K562 (cell line): ENCODE data around the gene FOSL1. TPM values are rescaled to one million over a fixed set of nuclear protein-coding genes. Genes with fewer than 3 reads are reported as not detected.
A peak's percentile ranks its signal among the peaks of the same experiment; 100 is the strongest.

Source experiments
- ADNP ChIP-seq: fragments of 200-800 bp; sonication (Bioruptor generic); IDR thresholded peaks from 2 replicates; pipeline ENCODE4 v1.6.1; 2016; ENCODE audit warnings: missing genetic modification characterization, missing compliant biosample characterization
- FOXK2 ChIP-seq, 2 experiments: fragments of 450-650 bp; IDR thresholded peaks in 1 of 2; conservative IDR thresholded peaks in 1 of 2; 2 replicates each; pipeline ENCODE4 v1.6.1; 2016; ENCODE audit warnings: low read depth in 2 of 2, mild to moderate bottlenecking in 1 of 2
- GTF2A2 ChIP-seq: IDR thresholded peaks from 2 replicates; pipeline ENCODE4 v1.6.1; 2016; ENCODE audit warnings: mild to moderate bottlenecking, missing genetic modification characterization, missing compliant biosample characterization
- NCOA6 ChIP-seq: fragments of 450-650 bp; IDR thresholded peaks from 2 replicates; pipeline ENCODE4 v1.6.1; 2017; ENCODE audit warnings: mild to moderate bottlenecking
- RBM39 ChIP-seq: fragments of 200-400 bp; formaldehyde crosslinking; optimal IDR thresholded peaks from 2 replicates; pipeline ENCODE3; 2018; ENCODE audit warnings: low read depth, low read length
- TEAD1 ChIP-seq, 2 experiments: fragments of 450-650 bp in 1 of 2; sonication (generic) in 1 of 2; formaldehyde crosslinking; IDR thresholded peaks; 2 replicates each; pipeline versions ENCODE4 v1.4.0 to v1.8.0; 2020 to 2022; ENCODE audit warnings: mild to moderate bottlenecking in 2 of 2, missing genetic modification reagents in 1 of 2
- ZNF197 ChIP-seq: fragments of 200-800 bp; sonication (Bioruptor generic); IDR thresholded peaks from 2 replicates; pipeline ENCODE4 v1.6.1; 2016; ENCODE audit warnings: low read depth, missing genetic modification characterization, missing compliant biosample characterization
- ZNF764 ChIP-seq: fragments of 250-450 bp; sonication (Bioruptor Pico); IDR thresholded peaks from 2 replicates; pipeline ENCODE4 v1.4.0; 2020; ENCODE audit warnings: low read depth, mild to moderate bottlenecking, moderate library complexity
- polyA plus RNA-seq, 8 experiments: library from polyadenylated mRNA; depleted of rRNA in 4 of 8; stranded (reverse) in 5 of 8; unstranded in 3 of 8; fragments of >200 nt; fragmentation: Nextera tagmentation in 2 of 8; fragmentation: Illumina TruSeq in 1 of 8; extraction: Ambion mirVana in 2 of 8; extraction: Trizol in 1 of 8; gene quantifications; 2 replicates each; pipeline versions ENCODE4 v1.2.1 to v1.2.3, GENCODE V29; 2011 to 2014; ENCODE audit warnings: inconsistent platforms in 1 of 8, missing spikeins in 1 of 8
- total RNA-seq, 7 experiments: library from RNA; depleted of rRNA in 6 of 7; stranded (reverse); fragments of >200 nt in 6 of 7; fragmentation: Illumina TruSeq in 2 of 7; extraction: Trizol in 2 of 7; gene quantifications; 2 replicates each; pipeline versions ENCODE4 v1.2.1 to v1.2.3, GENCODE V29; 2011 to 2021; ENCODE audit warnings: low replicate concordance in 1 of 7
- TF ChIP-seq, protein P1 (sequence below), 3 experiments: fragments of 200-800 bp in 1 of 3; fragments of 250-450 bp in 1 of 3; fragments of 450-650 bp in 1 of 3; sonication (Bioruptor Pico) in 1 of 3; sonication (Bioruptor generic) in 1 of 3; formaldehyde crosslinking in 1 of 3; IDR thresholded peaks; 2 replicates each; pipeline versions ENCODE4 v1.6.1 to v1.8.0; 2016 to 2022; ENCODE audit warnings: mild to moderate bottlenecking in 2 of 3, missing genetic modification characterization in 2 of 3, missing compliant biosample characterization in 1 of 3, moderate library complexity in 1 of 3
- TF ChIP-seq, protein P2 (sequence below): fragments of 450-650 bp; formaldehyde crosslinking; IDR thresholded peaks from 2 replicates; pipeline ENCODE4 v1.4.0; 2020; ENCODE audit warnings: mild to moderate bottlenecking, moderate library complexity
- TF ChIP-seq, protein P3 (sequence below): fragments of 450-650 bp; IDR thresholded peaks from 2 replicates; pipeline ENCODE4 v1.7.1; 2018; ENCODE audit warnings: mild to moderate bottlenecking, low read depth; ENCODE audit not compliant: partially characterized antibody

FOSL1 gene
- total and polyA plus RNA-seq, 9 of the 15 experiments (the other 6 are each of a cell fraction or from before 2014, with no cell fraction given), result 3.5 to 39.6 (median 10.0) TPM

DNA sequence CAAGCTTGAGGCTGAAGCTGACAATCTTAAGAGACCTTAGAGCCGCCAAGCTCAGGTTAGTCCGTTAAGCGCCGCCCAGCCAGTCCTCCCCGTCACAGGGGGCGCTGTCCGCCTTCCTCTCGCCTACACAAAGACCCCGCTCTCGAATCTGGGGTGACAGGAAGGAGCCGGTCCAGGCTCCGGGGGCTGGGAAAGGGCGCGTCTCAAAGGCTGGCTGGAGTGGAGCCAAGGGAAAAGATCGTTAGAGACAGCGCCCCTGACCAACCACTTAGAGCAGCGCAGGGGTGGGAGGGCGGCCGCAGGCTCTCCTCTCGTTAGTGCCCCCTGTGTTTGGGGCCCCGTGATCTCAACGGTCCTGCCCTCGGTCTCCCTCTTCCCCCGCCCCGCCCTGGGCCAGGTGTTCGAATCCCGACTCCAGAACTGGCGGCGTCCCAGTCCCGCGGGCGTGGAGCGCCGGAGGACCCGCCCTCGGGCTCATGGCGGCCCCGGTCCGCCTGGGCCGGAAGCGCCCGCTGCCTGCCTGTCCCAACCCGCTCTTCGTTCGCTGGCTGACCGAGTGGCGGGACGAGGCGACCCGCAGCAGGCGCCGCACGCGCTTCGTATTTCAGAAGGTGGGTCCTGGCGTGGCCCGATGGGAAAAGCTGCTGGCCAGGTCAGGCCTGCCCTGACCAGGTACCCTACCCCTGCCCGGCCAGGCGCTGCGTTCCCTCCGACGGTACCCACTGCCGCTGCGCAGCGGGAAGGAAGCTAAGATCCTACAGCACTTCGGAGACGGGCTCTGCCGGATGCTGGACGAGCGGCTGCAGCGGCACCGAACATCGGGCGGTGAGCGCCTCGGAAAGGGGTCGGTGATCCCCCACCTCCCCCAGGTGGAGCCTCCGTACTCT lies 39.7 kb downstream of the FOSL1 start, which contains the start of gene MUS81 (continued):
- TF ChIP-seq, protein P1, sequence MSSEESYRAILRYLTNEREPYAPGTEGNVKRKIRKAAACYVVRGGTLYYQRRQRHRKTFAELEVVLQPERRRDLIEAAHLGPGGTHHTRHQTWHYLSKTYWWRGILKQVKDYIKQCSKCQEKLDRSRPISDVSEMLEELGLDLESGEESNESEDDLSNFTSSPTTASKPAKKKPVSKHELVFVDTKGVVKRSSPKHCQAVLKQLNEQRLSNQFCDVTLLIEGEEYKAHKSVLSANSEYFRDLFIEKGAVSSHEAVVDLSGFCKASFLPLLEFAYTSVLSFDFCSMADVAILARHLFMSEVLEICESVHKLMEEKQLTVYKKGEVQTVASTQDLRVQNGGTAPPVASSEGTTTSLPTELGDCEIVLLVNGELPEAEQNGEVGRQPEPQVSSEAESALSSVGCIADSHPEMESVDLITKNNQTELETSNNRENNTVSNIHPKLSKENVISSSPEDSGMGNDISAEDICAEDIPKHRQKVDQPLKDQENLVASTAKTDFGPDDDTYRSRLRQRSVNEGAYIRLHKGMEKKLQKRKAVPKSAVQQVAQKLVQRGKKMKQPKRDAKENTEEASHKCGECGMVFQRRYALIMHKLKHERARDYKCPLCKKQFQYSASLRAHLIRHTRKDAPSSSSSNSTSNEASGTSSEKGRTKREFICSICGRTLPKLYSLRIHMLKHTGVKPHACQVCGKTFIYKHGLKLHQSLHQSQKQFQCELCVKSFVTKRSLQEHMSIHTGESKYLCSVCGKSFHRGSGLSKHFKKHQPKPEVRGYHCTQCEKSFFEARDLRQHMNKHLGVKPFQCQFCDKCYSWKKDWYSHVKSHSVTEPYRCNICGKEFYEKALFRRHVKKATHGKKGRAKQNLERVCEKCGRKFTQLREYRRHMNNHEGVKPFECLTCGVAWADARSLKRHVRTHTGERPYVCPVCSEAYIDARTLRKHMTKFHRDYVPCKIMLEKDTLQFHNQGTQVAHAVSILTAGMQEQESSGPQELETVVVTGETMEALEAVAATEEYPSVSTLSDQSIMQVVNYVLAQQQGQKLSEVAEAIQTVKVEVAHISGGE (CRISPR knock-in tag; IDR thresholded peaks at IDR 0.05), result peak in 2 of 3 experiments; percentile 53 to 88; a peak in 2 of 6 replicates
- no peak for TF ChIP-seq NCOA6
- no peak for TF ChIP-seq ADNP (tag)
- TF ChIP-seq GTF2A2 (tag), result no peak
- TF ChIP-seq, protein P2, sequence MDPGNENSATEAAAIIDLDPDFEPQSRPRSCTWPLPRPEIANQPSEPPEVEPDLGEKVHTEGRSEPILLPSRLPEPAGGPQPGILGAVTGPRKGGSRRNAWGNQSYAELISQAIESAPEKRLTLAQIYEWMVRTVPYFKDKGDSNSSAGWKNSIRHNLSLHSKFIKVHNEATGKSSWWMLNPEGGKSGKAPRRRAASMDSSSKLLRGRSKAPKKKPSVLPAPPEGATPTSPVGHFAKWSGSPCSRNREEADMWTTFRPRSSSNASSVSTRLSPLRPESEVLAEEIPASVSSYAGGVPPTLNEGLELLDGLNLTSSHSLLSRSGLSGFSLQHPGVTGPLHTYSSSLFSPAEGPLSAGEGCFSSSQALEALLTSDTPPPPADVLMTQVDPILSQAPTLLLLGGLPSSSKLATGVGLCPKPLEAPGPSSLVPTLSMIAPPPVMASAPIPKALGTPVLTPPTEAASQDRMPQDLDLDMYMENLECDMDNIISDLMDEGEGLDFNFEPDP, result no peak
- no peak for TF ChIP-seq RBM39
- TF ChIP-seq ZNF197 (CRISPR knock-in tag), result no peak
- TF ChIP-seq ZNF764, result 0 out of 2 replicates have a peak, but pooled peaks have one; percentile 48
- TF ChIP-seq FOXK2 (conservative IDR thresholded peaks at IDR 0.05 in 1 of 2, IDR thresholded peaks at IDR 0.05 in 1 of 2; ENCODE audit: low read depth in 2 of 2), result peak; percentile 50 to 52; a peak in 2 of 4 replicates
- 0 out of 4 replicates have a peak, but pooled peaks of 1 of the 2 experiments have one; percentile 34 for TF ChIP-seq TEAD1 (CRISPR knock-in tag; IDR thresholded peaks at IDR 0.05)
- TF ChIP-seq, protein P3, sequence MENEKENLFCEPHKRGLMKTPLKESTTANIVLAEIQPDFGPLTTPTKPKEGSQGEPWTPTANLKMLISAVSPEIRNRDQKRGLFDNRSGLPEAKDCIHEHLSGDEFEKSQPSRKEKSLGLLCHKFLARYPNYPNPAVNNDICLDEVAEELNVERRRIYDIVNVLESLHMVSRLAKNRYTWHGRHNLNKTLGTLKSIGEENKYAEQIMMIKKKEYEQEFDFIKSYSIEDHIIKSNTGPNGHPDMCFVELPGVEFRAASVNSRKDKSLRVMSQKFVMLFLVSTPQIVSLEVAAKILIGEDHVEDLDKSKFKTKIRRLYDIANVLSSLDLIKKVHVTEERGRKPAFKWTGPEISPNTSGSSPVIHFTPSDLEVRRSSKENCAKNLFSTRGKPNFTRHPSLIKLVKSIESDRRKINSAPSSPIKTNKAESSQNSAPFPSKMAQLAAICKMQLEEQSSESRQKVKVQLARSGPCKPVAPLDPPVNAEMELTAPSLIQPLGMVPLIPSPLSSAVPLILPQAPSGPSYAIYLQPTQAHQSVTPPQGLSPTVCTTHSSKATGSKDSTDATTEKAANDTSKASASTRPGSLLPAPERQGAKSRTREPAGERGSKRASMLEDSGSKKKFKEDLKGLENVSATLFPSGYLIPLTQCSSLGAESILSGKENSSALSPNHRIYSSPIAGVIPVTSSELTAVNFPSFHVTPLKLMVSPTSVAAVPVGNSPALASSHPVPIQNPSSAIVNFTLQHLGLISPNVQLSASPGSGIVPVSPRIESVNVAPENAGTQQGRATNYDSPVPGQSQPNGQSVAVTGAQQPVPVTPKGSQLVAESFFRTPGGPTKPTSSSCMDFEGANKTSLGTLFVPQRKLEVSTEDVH, result peak; percentile 77
